ENCODE data around the gene SUSD3. TPM values are rescaled to one million over a fixed set of nuclear protein-coding genes. Genes with fewer than 3 reads are reported as not detected.
A peak's percentile ranks its signal among the peaks of the same experiment; 100 is the strongest.

Gene SUSD3
- total RNA-seq, 1 experiment from 2014 or later = not detected

DNA sequence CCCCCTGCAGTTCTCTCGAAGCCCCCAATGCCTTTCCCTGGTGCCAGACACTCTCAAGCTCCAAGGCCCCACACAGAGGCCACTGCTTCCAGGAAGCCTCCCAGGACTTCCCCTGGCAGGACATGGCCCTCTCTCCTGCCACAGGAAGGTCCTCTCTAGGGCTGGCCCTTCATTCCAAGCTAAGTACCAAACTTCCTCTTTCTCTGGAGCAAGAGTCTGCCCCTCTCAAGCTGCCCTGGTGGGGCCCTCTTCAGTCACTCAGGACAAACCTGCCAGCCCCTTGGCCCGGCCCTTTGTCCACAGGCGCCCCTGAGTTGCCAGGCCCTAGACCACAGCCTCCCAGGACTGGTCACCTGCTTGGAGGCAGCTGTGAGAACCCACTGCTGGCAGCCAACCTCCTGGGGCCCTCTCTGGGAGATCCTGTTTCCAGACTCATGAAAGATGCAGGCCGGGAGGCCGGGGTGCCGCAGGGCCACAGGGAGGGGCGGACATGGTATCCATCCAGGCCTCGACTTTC lies 69.0 kb downstream of the SUSD3 start:
- H3K4me3 ChIP-seq (ENCODE audit: low read depth, low read length, poor library complexity, severe bottlenecking) = no peak overlapping the region
- CTCF ChIA-PET = no interaction called here
- no peak for TF ChIP-seq EZH2 (IDR thresholded peaks at IDR 0.05; ENCODE audit: borderline replicate concordance, low read depth, low read length, poor library complexity, severe bottlenecking)
- TF ChIP-seq, protein P1, sequence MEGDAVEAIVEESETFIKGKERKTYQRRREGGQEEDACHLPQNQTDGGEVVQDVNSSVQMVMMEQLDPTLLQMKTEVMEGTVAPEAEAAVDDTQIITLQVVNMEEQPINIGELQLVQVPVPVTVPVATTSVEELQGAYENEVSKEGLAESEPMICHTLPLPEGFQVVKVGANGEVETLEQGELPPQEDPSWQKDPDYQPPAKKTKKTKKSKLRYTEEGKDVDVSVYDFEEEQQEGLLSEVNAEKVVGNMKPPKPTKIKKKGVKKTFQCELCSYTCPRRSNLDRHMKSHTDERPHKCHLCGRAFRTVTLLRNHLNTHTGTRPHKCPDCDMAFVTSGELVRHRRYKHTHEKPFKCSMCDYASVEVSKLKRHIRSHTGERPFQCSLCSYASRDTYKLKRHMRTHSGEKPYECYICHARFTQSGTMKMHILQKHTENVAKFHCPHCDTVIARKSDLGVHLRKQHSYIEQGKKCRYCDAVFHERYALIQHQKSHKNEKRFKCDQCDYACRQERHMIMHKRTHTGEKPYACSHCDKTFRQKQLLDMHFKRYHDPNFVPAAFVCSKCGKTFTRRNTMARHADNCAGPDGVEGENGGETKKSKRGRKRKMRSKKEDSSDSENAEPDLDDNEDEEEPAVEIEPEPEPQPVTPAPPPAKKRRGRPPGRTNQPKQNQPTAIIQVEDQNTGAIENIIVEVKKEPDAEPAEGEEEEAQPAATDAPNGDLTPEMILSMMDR (conservative IDR thresholded peaks at IDR 0.05; ENCODE audit: low read depth, low read length) = no peak
- H3K9me3 ChIP-seq (ENCODE audit: low read depth, low read length, poor library complexity, severe bottlenecking) = no peaks in the 10 kb centered on the region
- intact Hi-C loops (cut with micrococcal nuclease; ENCODE audit: unreplicated experiment) = no loop called here
- no TSS peak for BruUV-seq (replicated peaks)
- no peaks in the 10 kb centered on the region for H3K4me1 ChIP-seq (ENCODE audit: insufficient read depth, low read length, poor library complexity, severe bottlenecking)
- H3K36me3 ChIP-seq (ENCODE audit: insufficient read depth, low read length, poor library complexity, severe bottlenecking) = no peaks in the 10 kb centered on the region
- peak overlapping the region; percentile 23 for H3K27ac ChIP-seq (ENCODE audit: low read depth, low read length, poor library complexity, severe bottlenecking)
- no peaks in the 10 kb centered on the region for H3K27me3 ChIP-seq (replicated peaks; ENCODE audit: insufficient read depth, low read depth, low read length, poor library complexity)
- POLR2A ChIA-PET (ENCODE audit: low non-redundant PET) = interaction anchor here (0.6 kb wide), 1 partner anchor 32 kb away, joined by 6 read pairs; no protein-coding TSS in a partner anchor
- DNase-seq (ENCODE audit: low spot score) = no peak

DNA sequence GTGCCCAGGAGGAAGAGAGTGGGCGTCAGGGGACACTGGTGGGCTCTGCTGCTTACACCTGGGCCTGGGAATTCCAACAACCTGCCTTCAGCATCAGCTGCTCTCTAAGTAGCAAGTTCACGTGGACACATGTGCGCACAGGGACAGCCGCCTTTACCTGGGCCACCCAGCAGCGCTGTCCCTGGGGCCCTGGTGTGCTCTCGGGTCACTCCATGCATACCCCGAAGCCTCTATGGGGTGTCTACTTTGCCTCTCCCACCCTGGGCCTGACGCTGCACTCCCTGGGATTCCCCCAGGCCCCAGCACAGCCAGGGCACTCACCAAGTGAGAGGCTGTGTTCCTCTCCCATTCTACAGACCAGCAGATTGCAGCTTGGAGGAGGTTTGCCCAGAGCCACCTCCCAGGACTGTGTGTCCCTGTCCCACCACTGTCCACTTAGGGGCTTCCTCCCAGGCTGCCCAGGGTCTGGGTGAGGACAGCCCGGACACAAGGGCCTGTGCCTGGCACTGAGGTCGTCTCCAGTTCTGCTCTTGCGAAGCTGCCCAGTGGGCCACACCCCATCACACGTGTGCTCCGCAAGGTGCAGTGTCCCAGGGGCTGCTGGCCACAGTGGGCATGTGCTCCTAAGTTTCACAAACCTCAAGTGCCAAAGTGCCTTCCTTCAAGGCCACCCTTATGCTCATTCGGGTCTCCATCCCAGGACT lies 69.7 kb downstream of the SUSD3 start:
- no peak for TF ChIP-seq EZH2 (IDR thresholded peaks at IDR 0.05; ENCODE audit: borderline replicate concordance, low read depth, low read length, poor library complexity, severe bottlenecking)
- TF ChIP-seq, protein P1 (conservative IDR thresholded peaks at IDR 0.05; ENCODE audit: low read depth, low read length) = no peak
- POLR2A ChIA-PET (ENCODE audit: low non-redundant PET) = no interaction called here
- H3K9me3 ChIP-seq (ENCODE audit: low read depth, low read length, poor library complexity, severe bottlenecking) = no peaks in the 10 kb centered on the region
- BruUV-seq (replicated peaks) = no TSS peak
- H3K4me1 ChIP-seq (ENCODE audit: insufficient read depth, low read length, poor library complexity, severe bottlenecking) = peaks cover 6% of the 10 kb centered on the region
- H3K27ac ChIP-seq (ENCODE audit: low read depth, low read length, poor library complexity, severe bottlenecking) = no peak overlapping the region
- CTCF ChIA-PET = no interaction called here
- no peak overlapping the region for H3K4me3 ChIP-seq (ENCODE audit: low read depth, low read length, poor library complexity, severe bottlenecking)
- DNase-seq (ENCODE audit: low spot score) = no peak
- H3K27me3 ChIP-seq (replicated peaks; ENCODE audit: insufficient read depth, low read depth, low read length, poor library complexity) = no peaks in the 10 kb centered on the region
- intact Hi-C loops (cut with micrococcal nuclease; ENCODE audit: unreplicated experiment) = no loop called here
- H3K36me3 ChIP-seq (ENCODE audit: insufficient read depth, low read length, poor library complexity, severe bottlenecking) = no peaks in the 10 kb centered on the region

DNA sequence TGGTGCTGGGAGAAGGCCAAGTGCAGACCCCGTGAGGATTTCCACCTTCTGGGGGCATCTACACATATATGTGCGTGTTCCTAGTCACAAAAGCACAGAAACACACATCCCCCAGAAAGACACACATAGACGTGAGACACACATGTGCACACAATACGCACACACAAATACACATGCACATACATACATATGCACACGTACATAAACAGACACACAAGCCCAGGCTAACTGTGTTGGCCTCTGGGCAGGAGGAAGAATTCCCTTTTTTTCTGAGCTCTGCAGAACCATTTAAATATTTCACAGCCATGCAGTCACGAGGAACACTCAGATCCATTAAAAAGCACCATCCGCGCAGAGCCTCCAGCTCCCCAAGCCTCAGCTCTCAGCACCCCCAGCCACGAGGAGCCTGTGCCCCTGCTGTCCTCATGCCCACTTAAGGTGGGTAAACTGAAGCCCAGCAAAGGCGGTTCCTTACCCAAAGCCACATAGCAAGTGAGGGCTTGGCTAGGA lies 70.3 kb downstream of the SUSD3 start:
- POLR2A ChIA-PET (ENCODE audit: low non-redundant PET) = interaction anchor here (0.6 kb wide), 1 partner anchor 687 kb away, joined by 3 read pairs; no protein-coding TSS in a partner anchor
- intact Hi-C loops (cut with micrococcal nuclease; ENCODE audit: unreplicated experiment) = no loop called here

More for the DNA sequence above, 70.3 kb downstream of the SUSD3 start:
- no peak for TF ChIP-seq EZH2 (IDR thresholded peaks at IDR 0.05; ENCODE audit: borderline replicate concordance, low read depth, low read length, poor library complexity, severe bottlenecking)
- TF ChIP-seq, protein P1 (conservative IDR thresholded peaks at IDR 0.05; ENCODE audit: low read depth, low read length) = no peak
- BruUV-seq (replicated peaks) = no TSS peak
- CTCF ChIA-PET = no interaction called here
- Histone ChIP-seq H3K36me3 (ENCODE audit: insufficient read depth, low read length, poor library complexity, severe bottlenecking) (no peaks in the 10 kb centered on the region), H3K27me3 (replicated peaks; ENCODE audit: insufficient read depth, low read depth, low read length, poor library complexity) (no peaks in the 10 kb centered on the region), H3K27ac (ENCODE audit: low read depth, low read length, poor library complexity, severe bottlenecking) (no peak overlapping the region), H3K4me3 (ENCODE audit: low read depth, low read length, poor library complexity, severe bottlenecking) (no peak overlapping the region), H3K4me1 (ENCODE audit: insufficient read depth, low read length, poor library complexity, severe bottlenecking) (peaks cover 7% of the 10 kb centered on the region), H3K9me3 (ENCODE audit: low read depth, low read length, poor library complexity, severe bottlenecking) (no peaks in the 10 kb centered on the region)
- DNase-seq (ENCODE audit: low spot score) = no peak

All from A673 (cell line).